OCI-LY7 (cell line): ENCODE data around the gene BUD13. TPM values are rescaled to one million over a fixed set of nuclear protein-coding genes. Genes with fewer than 3 reads are reported as not detected.

Experiments
- BruUV-seq: library from RNA; stranded (reverse); fragments of 400-500 nt; replicated peaks from 2 replicates; lab custom pipeline; 2021; lab: Mats Ljungman, UMichigan
- CTCF ChIA-PET: fragments of 300-600 bp; sonication (Branson Sonifier 250); formaldehyde crosslinking; loops from one replicate; lab custom pipeline; 2022; ENCODE audit warnings: antibody characterized with exemption; ENCODE audit not compliant: unreplicated experiment; lab: Charles Lee
- POLR2A ChIA-PET: fragments of 300-600 bp; sonication (Branson Sonifier 250); formaldehyde crosslinking; loops from one replicate; lab custom pipeline; 2022; ENCODE audit warnings: antibody characterized with exemption; lab: Charles Lee
- DNase-seq: peaks from one replicate; pipeline ENCODE4 v3.0.0-alpha.2; 2015; ENCODE audit warnings: low spot score
- H2AFZ ChIP-seq: fragments of 200-600 bp; sonication (generic), shearing (Covaris generic); 2 replicates; pipeline ENCODE4 v1.6.1; 2014; ENCODE audit warnings: mild to moderate bottlenecking, antibody characterized with exemption, low read length, moderate library complexity
- H3K27ac ChIP-seq: fragments of 200-600 bp; sonication (generic); 2 replicates; pipeline ENCODE4 v1.5.1; 2014; ENCODE audit warnings: mixed run types, low read depth, mild to moderate bottlenecking, moderate library complexity, low read length, inconsistent platforms; ENCODE audit not compliant: poor library complexity, severe bottlenecking
- H3K36me3 ChIP-seq: fragments of 200-600 bp; sonication (generic); 2 replicates; pipeline ENCODE4 v1.6.1; 2014; ENCODE audit warnings: mild to moderate bottlenecking, antibody characterized with exemption, low read length, moderate library complexity, mixed read lengths; ENCODE audit not compliant: insufficient read depth
- H3K4me1 ChIP-seq: fragments of 200-600 bp; sonication (generic); 2 replicates; pipeline ENCODE4 v1.5.1; 2014; ENCODE audit warnings: mild to moderate bottlenecking, low read length; ENCODE audit not compliant: insufficient read depth, poor library complexity, severe bottlenecking
- H3K4me2 ChIP-seq: fragments of 200-600 bp; sonication (generic); 2 replicates; pipeline ENCODE4 v1.6.1; 2014; ENCODE audit warnings: mild to moderate bottlenecking, low read length
- H3K4me3 ChIP-seq: fragments of 200-600 bp; sonication (generic); 2 replicates; pipeline ENCODE4 v1.5.1; 2014; ENCODE audit warnings: mild to moderate bottlenecking, low read depth, low read length; ENCODE audit not compliant: poor library complexity, severe bottlenecking
- H3K79me2 ChIP-seq: fragments of 200-600 bp; sonication (generic); 2 replicates; pipeline ENCODE4 v1.6.1; 2016; ENCODE audit warnings: low read depth, mild to moderate bottlenecking, low read length, moderate library complexity, mixed read lengths; ENCODE audit not compliant: insufficient read depth
- H3K9me2 ChIP-seq: fragments of 200-600 bp; sonication (generic); 2 replicates; pipeline ENCODE4 v1.6.1; 2016; ENCODE audit warnings: mild to moderate bottlenecking, low read length, mixed read lengths; ENCODE audit not compliant: insufficient read depth
- H3K9me3 ChIP-seq: fragments of 200-600 bp; sonication (generic); 2 replicates; pipeline ENCODE4 v1.6.1; 2014; ENCODE audit warnings: mild to moderate bottlenecking, mixed run types, low read length, mixed read lengths
- H4K20me1 ChIP-seq: fragments of 200-600 bp; sonication (generic); 2 replicates; pipeline ENCODE4 v1.6.1; 2014; ENCODE audit warnings: mild to moderate bottlenecking, antibody characterized with exemption, low read length, moderate library complexity, mixed read lengths; ENCODE audit not compliant: insufficient read depth
- CTCF ChIP-seq: fragments of 200-600 bp; sonication (generic); conservative IDR thresholded peaks from 2 replicates; pipeline ENCODE4 v1.5.1; 2014; ENCODE audit warnings: mild to moderate bottlenecking, antibody characterized with exemption, low read length, moderate library complexity, mixed read lengths
- EZH2phosphoT487 ChIP-seq: fragments of 200-600 bp; sonication (generic); IDR thresholded peaks from 2 replicates; pipeline ENCODE4 v1.6.1; 2018; ENCODE audit warnings: low read depth, borderline replicate concordance, mild to moderate bottlenecking, mixed run types, antibody characterized with exemption, low read length, moderate library complexity, mixed read lengths
- intact Hi-C: fragments of 100-400 bp; cut with micrococcal nuclease; formaldehyde crosslinking; loops from one replicate; pipeline ENCODE4 v1.10.0; 2022; ENCODE audit not compliant: unreplicated experiment
- total RNA-seq, 2 experiments: library from RNA; depleted of rRNA in 1 of 2; stranded (reverse); fragments of >200 nt in 1 of 2; shearing (Covaris generic) in 1 of 2; gene quantifications; 2 replicates each; pipeline ENCODE4 v1.2.3, GENCODE V29; 2014 to 2022

The BUD13 gene
- total RNA-seq, 2 experiments from 2014 or later: 28.6 to 30.3 TPM

GRCh38 chr11:116750070-116750718 is 22.6 kb downstream of the BUD13 start:
- no peaks in the 10 kb centered on the region for H3K9me3 ChIP-seq
- no peak overlapping the region for H3K4me2 ChIP-seq
- H3K4me1 ChIP-seq: peaks cover 1% of the 10 kb centered on the region
- H3K9me2 ChIP-seq: no peaks in the 10 kb centered on the region
- no peak for TF ChIP-seq EZH2phosphoT487
- TF ChIP-seq CTCF: no peak
- no peak overlapping the region for H3K27ac ChIP-seq
- BruUV-seq: no TSS peak
- peaks cover 94% of the 10 kb centered on the region for H3K36me3 ChIP-seq
- H3K4me3 ChIP-seq: no peak overlapping the region
- ChIA-PET POLR2A (interaction anchor here (0.9 to 1.6 kb wide), 3 partner anchors 10 to 417 kb away, joined by 3 read pairs; no protein-coding TSS in a partner anchor), CTCF (interaction anchor here (1.2 kb wide), 1 partner anchor 12 kb away, joined by 3 read pairs; no protein-coding TSS in a partner anchor)
- H3K79me2 ChIP-seq: no peaks in the 10 kb centered on the region
- intact Hi-C loops: no loop called here
- no peaks in the 10 kb centered on the region for H4K20me1 ChIP-seq
- H2AFZ ChIP-seq: no peak overlapping the region
- DNase-seq: no peak

- Histone ChIP-seq H3K9me3 (no peaks in the 10 kb centered on the region), H3K4me2 (no peak overlapping the region), H4K20me1 (no peaks in the 10 kb centered on the region), H3K9me2 (no peaks in the 10 kb centered on the region), H3K4me1 (peaks cover 9% of the 10 kb centered on the region), H3K36me3 (peaks cover 21% of the 10 kb centered on the region), H3K79me2 (no peaks in the 10 kb centered on the region), H2AFZ (no peak overlapping the region), H3K4me3 (no peak overlapping the region), H3K27ac (no peak overlapping the region)
- POLR2A ChIA-PET: no interaction called here
- no peak for DNase-seq
- CTCF ChIA-PET: no interaction called here
- BruUV-seq: no TSS peak
- TF ChIP-seq EZH2phosphoT487 (no peak), CTCF (no peak)
- intact Hi-C loops: no loop called here
Measured at GRCh38 chr11:116742104-116742503, 30.7 kb downstream of the BUD13 start.

GRCh38 chr11:116740741-116741140 is 32.0 kb downstream of the BUD13 start:
- POLR2A ChIA-PET: no interaction called here

More at GRCh38 chr11:116740741-116741140, 32.0 kb downstream of the BUD13 start:
- no TSS peak for BruUV-seq
- H2AFZ ChIP-seq: no peak overlapping the region
- no peaks in the 10 kb centered on the region for H3K9me3 ChIP-seq
- no peak for DNase-seq
- H3K4me3 ChIP-seq: no peak overlapping the region
- peaks cover 9% of the 10 kb centered on the region for H3K4me1 ChIP-seq
- TF ChIP-seq CTCF (no peak), EZH2phosphoT487 (no peak)
- H3K79me2 ChIP-seq: no peaks in the 10 kb centered on the region
- H3K4me2 ChIP-seq: no peak overlapping the region
- H4K20me1 ChIP-seq: no peaks in the 10 kb centered on the region
- no peaks in the 10 kb centered on the region for H3K9me2 ChIP-seq
- intact Hi-C loops: no loop called here
- H3K27ac ChIP-seq: no peak overlapping the region
- peaks cover 9% of the 10 kb centered on the region for H3K36me3 ChIP-seq
- CTCF ChIA-PET: interaction anchor here (0.7 kb wide), 2 partner anchors 14 to 802 kb away, joined by 4 to 8 read pairs; no protein-coding TSS in a partner anchor
